ENCODE results near the gene MYO18B.

DNA sequence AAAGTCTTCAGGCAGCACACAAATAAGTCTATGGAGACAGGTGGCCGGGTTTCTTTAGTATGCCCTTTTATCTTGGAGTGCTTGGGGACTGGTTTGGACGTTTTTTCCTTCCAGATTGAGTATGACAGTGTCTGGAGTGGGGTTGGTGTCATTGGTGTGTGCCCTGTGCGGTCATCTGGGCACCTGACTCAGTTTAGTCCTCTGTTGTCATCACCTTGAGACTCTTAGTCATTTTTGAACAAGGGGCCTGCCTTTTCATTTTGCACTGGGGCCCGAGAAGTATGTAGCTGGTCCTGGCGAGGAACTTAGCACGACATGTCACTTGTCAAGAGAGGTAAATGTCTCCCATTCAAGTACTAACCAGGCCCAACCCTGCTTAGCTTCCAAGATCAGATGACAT, 27.2 kb upstream of the MYO18B start:
- TF ChIP-seq, protein P1, sequence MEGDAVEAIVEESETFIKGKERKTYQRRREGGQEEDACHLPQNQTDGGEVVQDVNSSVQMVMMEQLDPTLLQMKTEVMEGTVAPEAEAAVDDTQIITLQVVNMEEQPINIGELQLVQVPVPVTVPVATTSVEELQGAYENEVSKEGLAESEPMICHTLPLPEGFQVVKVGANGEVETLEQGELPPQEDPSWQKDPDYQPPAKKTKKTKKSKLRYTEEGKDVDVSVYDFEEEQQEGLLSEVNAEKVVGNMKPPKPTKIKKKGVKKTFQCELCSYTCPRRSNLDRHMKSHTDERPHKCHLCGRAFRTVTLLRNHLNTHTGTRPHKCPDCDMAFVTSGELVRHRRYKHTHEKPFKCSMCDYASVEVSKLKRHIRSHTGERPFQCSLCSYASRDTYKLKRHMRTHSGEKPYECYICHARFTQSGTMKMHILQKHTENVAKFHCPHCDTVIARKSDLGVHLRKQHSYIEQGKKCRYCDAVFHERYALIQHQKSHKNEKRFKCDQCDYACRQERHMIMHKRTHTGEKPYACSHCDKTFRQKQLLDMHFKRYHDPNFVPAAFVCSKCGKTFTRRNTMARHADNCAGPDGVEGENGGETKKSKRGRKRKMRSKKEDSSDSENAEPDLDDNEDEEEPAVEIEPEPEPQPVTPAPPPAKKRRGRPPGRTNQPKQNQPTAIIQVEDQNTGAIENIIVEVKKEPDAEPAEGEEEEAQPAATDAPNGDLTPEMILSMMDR (IDR thresholded peaks at IDR 0.05; ENCODE audit: insufficient read depth, low read length, poor library complexity, severe bottlenecking): no peak
- no peak for TF ChIP-seq EZH2phosphoT487 (conservative IDR thresholded peaks at IDR 0.05; ENCODE audit: low read length)

All from SU-DHL-6 (cell line).